SK-N-SH (cell line): ENCODE results near the gene PLEKHM1. TPM values are rescaled to one million over a fixed set of nuclear protein-coding genes. Genes with fewer than 3 reads are reported as not detected.

ENCODE experiments used
- CTCF ChIA-PET: fragments of 300-600, 350-600 bp; formaldehyde crosslinking; extraction: SDS; loops from one replicate; lab custom pipeline; 2021; lab: Yijun Ruan, JAX
- POLR2A ChIA-PET: fragments of 350-600 bp; sonication (Branson Sonifier 250); formaldehyde crosslinking; extraction: SDS; loops from one replicate; lab custom pipeline; 2020; ENCODE audit warnings: antibody characterized with exemption, inconsistent platforms; lab: Yijun Ruan, JAX
- DNase-seq: peaks from one replicate; pipeline ENCODE4 v3.0.0; 2012
- H2AFZ ChIP-seq: fragments of 200-600 bp; sonication (generic); 2 replicates; pipeline ENCODE4 v1.8.1; 2016; ENCODE audit warnings: antibody characterized with exemption, mild to moderate bottlenecking, low read depth
- H3F3A ChIP-seq: fragments of 200-600 bp; sonication (generic); replicated peaks from 2 replicates; pipeline ENCODE3; 2016; ENCODE audit warnings: antibody characterized with exemption, mild to moderate bottlenecking; ENCODE audit not compliant: insufficient read depth
- H3K27ac ChIP-seq, 2 experiments: fragments of 200-500 bp in 1 of 2; fragments of 200-600 bp in 1 of 2; sonication (Bioruptor generic) in 1 of 2; sonication (generic), shearing (Covaris generic) in 1 of 2; 2 replicates each; pipeline versions ENCODE4 v1.5.1 to v1.6.1; 2014 to 2016; ENCODE audit warnings: low read depth in 2 of 2, inconsistent platforms in 1 of 2, low read length in 1 of 2, mild to moderate bottlenecking in 1 of 2, mixed read lengths in 1 of 2
- H3K27me3 ChIP-seq: fragments of 200-600 bp; sonication (generic), shearing (Covaris generic); 2 replicates; pipeline ENCODE4 v1.6.1; 2016; ENCODE audit warnings: mixed run types; ENCODE audit not compliant: insufficient read depth
- H3K36me3 ChIP-seq, 2 experiments: fragments of 200-500 bp in 1 of 2; fragments of 200-600 bp in 1 of 2; sonication (Bioruptor generic) in 1 of 2; sonication (generic) in 1 of 2; replicated peaks in 1 of 2; 2 replicates each; pipeline versions ENCODE3 to v1.5.1; 2014 to 2016; ENCODE audit warnings: low read length in 1 of 2, mild to moderate bottlenecking in 1 of 2; ENCODE audit not compliant: insufficient read depth in 2 of 2, control insufficient read depth in 1 of 2
- H3K4me1 ChIP-seq, 2 experiments: fragments of 200-500 bp in 1 of 2; fragments of 200-600 bp in 1 of 2; sonication (Bioruptor generic) in 1 of 2; sonication (generic), shearing (Covaris generic) in 1 of 2; 2 replicates each; pipeline versions ENCODE4 v1.5.1 to v1.6.1; 2014 to 2016; ENCODE audit warnings: low read depth in 1 of 2, low read length in 1 of 2, mixed run types in 1 of 2; ENCODE audit not compliant: insufficient read depth in 2 of 2, control insufficient read depth in 1 of 2
- H3K4me2 ChIP-seq: fragments of 200-600 bp; sonication (generic), shearing (Covaris generic); 2 replicates; pipeline ENCODE4 v1.6.1; 2017; ENCODE audit warnings: mixed run types
- H3K4me3 ChIP-seq, 2 experiments: fragments of 200-500 bp in 1 of 2; fragments of 200-600 bp in 1 of 2; sonication (Bioruptor generic) in 1 of 2; sonication (generic), shearing (Covaris generic) in 1 of 2; 2 replicates each; pipeline versions ENCODE4 v1.5.1 to v1.8.1; 2014 to 2016; ENCODE audit warnings: low read depth in 2 of 2, inconsistent platforms in 1 of 2, low read length in 1 of 2, mild to moderate bottlenecking in 1 of 2, mixed read lengths in 1 of 2, moderate library complexity in 1 of 2
- H3K79me2 ChIP-seq: fragments of 200-600 bp; sonication (generic); 2 replicates; pipeline ENCODE4 v1.8.1; 2017; ENCODE audit warnings: mild to moderate bottlenecking; ENCODE audit not compliant: insufficient read depth
- H3K9ac ChIP-seq: fragments of 200-600 bp; sonication (generic); 2 replicates; pipeline ENCODE4 v1.6.1; 2017; ENCODE audit warnings: mixed run types
- H3K9me2 ChIP-seq: fragments of 200-600 bp; sonication (generic); 2 replicates; pipeline ENCODE4 v1.6.1; 2017; ENCODE audit warnings: mixed run types
- H3K9me3 ChIP-seq: fragments of 200-600 bp; sonication (generic); 2 replicates; pipeline ENCODE4 v1.6.1; 2017; ENCODE audit warnings: mixed run types, mild to moderate bottlenecking, moderate library complexity
- H4K20me1 ChIP-seq: fragments of 200-600 bp; sonication (generic); 2 replicates; pipeline ENCODE4 v1.6.1; 2017; ENCODE audit warnings: mild to moderate bottlenecking, mixed run types; ENCODE audit not compliant: insufficient read depth
- ELF1 ChIP-seq: IDR thresholded peaks from 2 replicates; pipeline ENCODE4 v1.4.0; 2012
- FOSL2 ChIP-seq: IDR thresholded peaks from 2 replicates; pipeline ENCODE4 v1.4.0; 2012; ENCODE audit warnings: low read depth, mild to moderate bottlenecking, moderate library complexity, borderline replicate concordance
- GABPA ChIP-seq: IDR thresholded peaks from 2 replicates; pipeline ENCODE4 v1.4.0; 2012; ENCODE audit warnings: low read depth, mild to moderate bottlenecking
- IRF3 ChIP-seq: fragments of 150-350 bp; IDR thresholded peaks from 2 replicates; pipeline ENCODE4 v1.6.1; 2016; ENCODE audit warnings: mild to moderate bottlenecking, low read depth, low read length
- JUND ChIP-seq: IDR thresholded peaks from 2 replicates; pipeline ENCODE4 v1.4.0; 2012
- MAX ChIP-seq: IDR thresholded peaks from 2 replicates; pipeline ENCODE4 v1.4.0; 2012; ENCODE audit warnings: low read depth
- MEF2A ChIP-seq: IDR thresholded peaks from 2 replicates; pipeline ENCODE4 v1.4.0; 2012; ENCODE audit warnings: low read depth, borderline replicate concordance
- NFIC ChIP-seq: IDR thresholded peaks from 2 replicates; pipeline ENCODE4 v1.4.0; 2012; ENCODE audit warnings: borderline replicate concordance
- NRF1 ChIP-seq: IDR thresholded peaks from 2 replicates; pipeline ENCODE4 v1.6.1; 2012; ENCODE audit warnings: low read depth, mild to moderate bottlenecking, low read length
- PBX3 ChIP-seq: IDR thresholded peaks from 2 replicates; pipeline ENCODE4; 2012
- SIN3A ChIP-seq: IDR thresholded peaks from 2 replicates; pipeline ENCODE4 v1.6.1; 2012; ENCODE audit warnings: low read depth, mild to moderate bottlenecking, low read length, moderate library complexity, borderline replicate concordance
- SMC3 ChIP-seq: IDR thresholded peaks from 2 replicates; pipeline ENCODE4 v1.6.1; 2012; ENCODE audit warnings: low read depth, low read length, improper control_type of control experiment
- TAF1 ChIP-seq: IDR thresholded peaks from 2 replicates; pipeline ENCODE4 v1.6.1; 2012; ENCODE audit warnings: low read depth, mild to moderate bottlenecking, low read length, moderate library complexity, borderline replicate concordance
- TEAD4 ChIP-seq: IDR thresholded peaks from 2 replicates; pipeline ENCODE4 v1.4.0; 2012; ENCODE audit warnings: mild to moderate bottlenecking, borderline replicate concordance; ENCODE audit not compliant: insufficient read depth
- USF1 ChIP-seq: IDR thresholded peaks from 2 replicates; pipeline ENCODE4 v1.4.0; 2012; ENCODE audit warnings: low read depth, borderline replicate concordance
- USF2 ChIP-seq: fragments of 150-350 bp; IDR thresholded peaks from 2 replicates; pipeline ENCODE4 v1.6.1; 2017; ENCODE audit warnings: antibody characterized with exemption, low read length, low read depth, borderline replicate concordance
- YY1 ChIP-seq: IDR thresholded peaks from 2 replicates; pipeline ENCODE4 v1.4.0; 2012; ENCODE audit warnings: low read depth, mild to moderate bottlenecking
- WGBS: methylation state at CpG from one replicate; pipeline ENCODE4 v1.1.6; 2017; ENCODE audit warnings: low lambda C conversion rate; 5-methylcytosine and 5-hydroxymethylcytosine counted together
- polyA plus RNA-seq, 3 experiments: library from polyadenylated mRNA; depleted of rRNA; stranded (reverse); fragments of >200 nt; gene quantifications; 2 replicates each; pipeline ENCODE4 v1.2.3, GENCODE V29; 2012

Gene PLEKHM1
- polyA plus RNA-seq, 1 of the 3 experiments (the other 2 are of a cell fraction) = 12.3 TPM

GRCh38 chr17:45409659-45410076 is 80.9 kb downstream of the PLEKHM1 start:
- H4K20me1 ChIP-seq = no peaks in the 10 kb centered on the region
- no peak overlapping the region for H3K9ac ChIP-seq
- H3K79me2 ChIP-seq = no peaks in the 10 kb centered on the region
- ChIA-PET CTCF (interaction anchor here (1.2 to 2.6 kb wide), 3 partner anchors 15 to 191 kb away, joined by 4 to 16 read pairs (median 4); no protein-coding TSS in a partner anchor), POLR2A (no interaction called here)
- no peaks in the 10 kb centered on the region for H3K27me3 ChIP-seq
- H3K27ac ChIP-seq = no peak overlapping the region
- no peak overlapping the region for H3K4me3 ChIP-seq
- no peaks in the 10 kb centered on the region for H3F3A ChIP-seq
- no peak overlapping the region for H2AFZ ChIP-seq
- H3K4me2 ChIP-seq = no peak overlapping the region
- TF ChIP-seq YY1 (no peak), USF1 (no peak), FOSL2 (no peak), MAX (no peak), USF2 (no peak), ELF1 (no peak), MEF2A (no peak), TEAD4 (no peak), PBX3 (no peak)
- H3K4me1 ChIP-seq = peaks cover 0 to 29% of the 10 kb centered on the region in 2 experiments; a peak in 1 of 4 replicates
- 82% methylated on average over 5 of the region's 5 CpGs for WGBS
- H3K9me2 ChIP-seq = no peaks in the 10 kb centered on the region
- H3K9me3 ChIP-seq = no peaks in the 10 kb centered on the region
- no peaks in the 10 kb centered on the region for H3K36me3 ChIP-seq
- no peak for DNase-seq

- Histone ChIP-seq H3K9me2 (no peaks in the 10 kb centered on the region), H3K36me3 (no peaks in the 10 kb centered on the region), H3K4me1 (peaks cover 0 to 29% of the 10 kb centered on the region in 2 experiments; a peak in 1 of 4 replicates), H3F3A (no peaks in the 10 kb centered on the region), H3K27me3 (no peaks in the 10 kb centered on the region), H3K79me2 (no peaks in the 10 kb centered on the region), H4K20me1 (no peaks in the 10 kb centered on the region), H3K4me2 (no peak overlapping the region), H2AFZ (no peak overlapping the region), H3K27ac (no peak overlapping the region), H3K9me3 (no peaks in the 10 kb centered on the region), H3K4me3 (no peak overlapping the region), H3K9ac (no peak overlapping the region)
- no peak for DNase-seq
- WGBS = 75% methylated on average over 11 of the region's 11 CpGs
- POLR2A ChIA-PET = no interaction called here
- TF ChIP-seq TAF1 (no peak), NFIC (no peak), SIN3A (no peak), IRF3 (no peak), GABPA (no peak), YY1 (no peak), JUND (no peak), FOSL2 (no peak), SMC3 (no peak), NRF1 (no peak)
- CTCF ChIA-PET = interaction anchor here (1.2 to 3.1 kb wide), 4 partner anchors 14 to 190 kb away, joined by 4 to 16 read pairs (median 10); no protein-coding TSS in a partner anchor
These were observed 81.7 kb downstream of the PLEKHM1 start for GRCh38 chr17:45408611-45409421.
